HG02642 (cell line): ENCODE measurements around the gene SECISBP2.

Source experiments
- ATAC-seq: cut with Tn5 transposase; IDR thresholded peaks from one replicate; pipeline ENCODE4 v1.9.1; 2021; ENCODE audit warnings: mild to moderate bottlenecking; ENCODE audit not compliant: unreplicated experiment, poor library complexity

SECISBP2 gene

GRCh38 chr9:89379508-89380115 is 61.3 kb downstream of the SECISBP2 start:
- ATAC-seq: no peak

- no peak for ATAC-seq
Measured at GRCh38 chr9:89380437-89381307, 62.4 kb downstream of the SECISBP2 start.

GRCh38 chr9:89381308-89381609 is 63.0 kb downstream of the SECISBP2 start:
- no peak for ATAC-seq

GRCh38 chr9:89382026-89382986 is 64.0 kb downstream of the SECISBP2 start:
- no peak for ATAC-seq

- ATAC-seq: no peak
Measured at GRCh38 chr9:89383030-89383720, 64.9 kb downstream of the SECISBP2 start.

GRCh38 chr9:89383721-89384300 is 65.5 kb downstream of the SECISBP2 start:
- ATAC-seq: no peak

- no peak for ATAC-seq
Measured at GRCh38 chr9:89384783-89385182, 66.5 kb downstream of the SECISBP2 start.

- no peak for ATAC-seq
Measured at GRCh38 chr9:89386206-89386605, 67.9 kb downstream of the SECISBP2 start.

GRCh38 chr9:89386797-89387196 is 68.5 kb downstream of the SECISBP2 start:
- no peak for ATAC-seq

- ATAC-seq: no peak
Measured at GRCh38 chr9:89387197-89387849, 69.0 kb downstream of the SECISBP2 start.

GRCh38 chr9:89388084-89388867 is 70.0 kb downstream of the SECISBP2 start:
- ATAC-seq: no peak

- no peak for ATAC-seq
Measured at GRCh38 chr9:89388868-89389177, 70.5 kb downstream of the SECISBP2 start.

GRCh38 chr9:89390068-89390555 is 71.8 kb downstream of the SECISBP2 start:
- ATAC-seq: no peak

GRCh38 chr9:89390578-89391116 is 72.3 kb downstream of the SECISBP2 start:
- no peak for ATAC-seq

- no peak for ATAC-seq
Measured at GRCh38 chr9:89391585-89391984, 73.3 kb downstream of the SECISBP2 start.

GRCh38 chr9:89394412-89394811 is 76.1 kb downstream of the SECISBP2 start:
- no peak for ATAC-seq

GRCh38 chr9:89395931-89396710 is 77.8 kb downstream of the SECISBP2 start:
- no peak for ATAC-seq

GRCh38 chr9:89397471-89397870 is 79.2 kb downstream of the SECISBP2 start:
- no peak for ATAC-seq
